Measurements from ENCODE around the gene WASF3. TPM values are rescaled to one million over a fixed set of nuclear protein-coding genes. Genes with fewer than 3 reads are reported as not detected.

Gene WASF3
- polyA plus RNA-seq, 3 donors from 2014 or later = 0.12 TPM; not detected in 2

DNA sequence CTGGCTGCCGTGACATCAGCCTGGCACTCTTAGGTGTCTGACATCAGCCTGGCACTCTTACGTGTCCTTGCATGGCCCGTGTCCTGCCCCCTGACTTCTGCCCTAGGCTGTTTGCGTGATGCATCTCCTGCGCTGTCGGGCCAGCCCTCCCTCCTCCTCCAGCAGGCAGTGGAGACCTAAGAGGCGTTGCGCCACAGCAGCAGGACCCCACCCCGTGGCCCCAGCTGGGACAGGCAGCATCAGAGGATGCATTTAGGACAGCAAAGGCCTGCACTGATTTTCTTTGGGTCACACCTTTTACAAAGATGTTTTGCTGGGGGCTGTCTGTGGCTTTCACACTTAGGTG, 137.8 kb downstream of the WASF3 start:
- peaks cover 3 to 9% of the 10 kb centered on the region in 2 donors for H3K4me1 Mint-ChIP-seq
- no peak overlapping the region for H3K4me3 Mint-ChIP-seq
- peaks cover 0 to 18% (median 6%) of the 10 kb centered on the region in 6 donors for H3K9me3 Mint-ChIP-seq
- no peak overlapping the region for H3K27ac Mint-ChIP-seq
- H3K36me3 Mint-ChIP-seq = peaks cover 0 to 5% (median 0%) of the 10 kb centered on the region in 3 donors
- no peak for DNase-seq
- H3K27me3 Mint-ChIP-seq (ENCODE audit: low read depth in 3 of 3) = peaks cover 0 to 9% (median 7%) of the 10 kb centered on the region in 3 donors

DNA sequence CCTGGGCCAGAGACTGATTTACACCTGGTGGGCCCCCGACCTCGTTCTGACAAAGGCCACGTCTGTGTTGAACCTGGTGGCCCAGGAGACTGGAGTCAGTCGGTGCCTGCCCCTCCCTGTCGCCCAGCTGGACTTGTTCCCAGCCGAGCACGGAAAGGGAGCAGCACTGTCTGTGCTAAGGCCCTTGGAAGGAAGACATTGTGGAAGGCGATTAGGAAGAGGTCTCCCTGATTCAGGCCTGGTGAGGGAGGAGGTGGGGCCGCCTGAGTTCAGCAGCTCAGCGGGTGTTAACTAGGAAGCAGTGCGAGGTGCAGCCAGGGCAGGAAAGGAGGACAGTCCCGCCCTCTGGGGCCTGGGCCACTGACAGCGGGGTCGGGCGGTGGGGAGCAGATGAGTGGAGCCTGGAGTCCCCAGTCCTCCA, 138.4 kb downstream of the WASF3 start:
- H3K4me1 Mint-ChIP-seq = peaks cover 3 to 9% of the 10 kb centered on the region in 2 donors
- peaks cover 0 to 5% (median 0%) of the 10 kb centered on the region in 3 donors for H3K36me3 Mint-ChIP-seq
- peaks cover 0 to 7% (median 5%) of the 10 kb centered on the region in 3 donors for H3K27me3 Mint-ChIP-seq (ENCODE audit: low read depth in 3 of 3)
- H3K4me3 Mint-ChIP-seq = no peak overlapping the region
- H3K9me3 Mint-ChIP-seq = peaks cover 0 to 12% (median 3%) of the 10 kb centered on the region in 6 donors
- no peak for DNase-seq
- no peak overlapping the region for H3K27ac Mint-ChIP-seq

DNA sequence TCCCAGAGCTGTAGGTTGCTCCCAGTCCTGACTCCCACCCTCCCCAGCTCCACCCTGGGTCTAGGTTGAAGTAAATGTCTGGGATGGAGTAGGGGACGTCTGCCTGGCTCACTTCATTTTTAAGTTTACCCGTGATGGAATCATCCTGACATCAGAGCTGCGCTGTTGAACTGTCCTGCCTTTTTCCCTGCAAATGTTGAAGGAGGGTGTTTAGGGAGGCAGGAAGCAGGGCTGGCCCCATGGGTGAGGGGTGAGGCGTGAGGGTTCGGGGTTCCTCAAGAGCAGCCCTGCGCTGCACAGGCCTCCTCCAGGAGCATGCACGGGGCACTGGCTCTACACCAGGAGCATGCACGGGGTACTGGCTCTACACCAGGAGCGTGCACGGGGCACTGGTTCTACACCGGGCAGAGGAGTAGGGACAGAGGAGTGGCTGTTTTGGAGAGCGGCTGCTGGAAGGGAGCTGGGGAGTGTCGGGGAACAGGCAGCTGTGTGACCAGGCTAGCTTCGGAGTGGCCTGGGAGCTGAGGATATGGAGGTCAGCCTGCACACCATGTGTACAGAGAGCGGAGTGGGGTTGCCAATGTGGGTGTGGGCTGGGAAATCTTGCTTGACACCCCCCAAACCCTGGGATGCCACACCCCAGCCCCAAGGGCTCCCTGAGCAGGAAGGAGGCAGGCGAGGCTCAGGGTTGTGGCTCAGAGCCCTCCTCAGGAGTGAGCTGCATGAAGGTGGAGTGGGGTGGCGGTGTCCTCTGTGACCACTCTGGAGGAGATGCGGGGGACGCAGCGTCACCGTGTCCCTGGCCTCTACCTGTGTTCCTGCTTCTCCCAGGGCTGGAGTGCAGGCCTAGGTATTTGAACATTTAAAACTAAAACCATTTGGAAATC, 139.8 kb downstream of the WASF3 start:
- Mint-ChIP-seq H3K27me3 (ENCODE audit: low read depth in 3 of 3) (peaks cover 0 to 5% (median 3%) of the 10 kb centered on the region in 3 donors), H3K9me3 (no peaks in the 10 kb centered on the region), H3K4me1 (peaks cover 3 to 9% of the 10 kb centered on the region in 2 donors), H3K4me3 (no peak overlapping the region), H3K27ac (no peak overlapping the region), H3K36me3 (no peaks in the 10 kb centered on the region)
- no peak for DNase-seq

DNA sequence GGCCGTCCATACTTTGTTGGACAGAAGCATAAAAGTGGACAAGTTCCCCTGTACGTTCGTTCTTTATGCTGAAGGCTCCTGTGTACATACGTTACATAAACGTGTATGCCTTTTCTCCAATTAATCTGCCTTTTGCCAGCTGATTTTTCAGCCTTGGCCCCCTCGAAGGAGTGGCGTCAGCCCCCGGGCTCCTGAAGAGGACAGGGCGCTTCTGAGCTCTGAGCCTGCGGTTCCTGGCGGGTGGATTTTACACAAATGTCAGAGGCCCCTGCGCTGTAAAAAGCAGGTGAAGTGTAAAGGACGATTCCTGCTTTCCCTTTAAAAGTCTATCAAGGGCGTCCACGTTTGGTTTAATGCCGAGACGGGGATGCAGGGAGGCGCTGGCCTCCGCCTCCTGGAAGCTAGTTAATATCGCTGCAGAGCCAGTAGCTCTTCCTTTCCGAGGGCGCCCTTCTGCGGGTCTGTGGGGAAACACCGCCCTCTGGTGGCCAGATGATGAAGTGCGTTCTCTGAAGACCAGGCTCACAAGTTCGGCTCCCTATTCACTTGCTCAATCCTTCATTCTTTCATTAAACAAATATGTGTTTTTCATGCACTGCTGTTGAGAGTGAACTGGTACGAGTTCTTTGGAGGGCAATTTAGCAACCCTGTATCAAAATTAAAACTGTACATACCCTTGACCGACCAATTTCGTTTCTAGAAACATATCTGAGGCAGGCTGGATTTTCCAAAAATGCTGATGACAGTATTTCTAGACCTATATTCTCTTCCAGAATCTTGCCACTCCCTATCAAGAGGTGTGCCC, 141.1 kb downstream of the WASF3 start:
- no peaks in the 10 kb centered on the region for H3K36me3 Mint-ChIP-seq
- peak; percentile 68 to 74 (median 68) for DNase-seq
- peaks cover 3 to 9% of the 10 kb centered on the region in 2 donors for H3K4me1 Mint-ChIP-seq
- no peak overlapping the region for H3K27ac Mint-ChIP-seq
- H3K4me3 Mint-ChIP-seq = peak overlapping the region in 1 of 5 donors; percentile 51
- H3K9me3 Mint-ChIP-seq = no peaks in the 10 kb centered on the region
- H3K27me3 Mint-ChIP-seq (ENCODE audit: low read depth in 3 of 3) = peaks cover 0 to 10% (median 5%) of the 10 kb centered on the region in 3 donors

DNA sequence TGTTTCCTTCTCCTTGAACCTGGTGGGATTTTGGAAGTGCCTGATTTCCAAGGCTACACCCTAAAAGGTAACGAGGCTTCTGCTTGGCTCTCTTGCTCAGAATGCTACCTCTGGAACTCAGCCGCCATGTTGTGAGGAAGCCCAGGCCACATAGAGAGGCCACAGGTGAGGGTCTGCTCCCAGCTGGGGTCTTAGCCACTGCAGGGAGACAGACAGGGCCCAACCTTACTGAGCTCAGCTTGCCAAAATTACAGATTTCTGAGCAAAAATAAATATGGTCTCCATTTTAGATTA, 141.7 kb downstream of the WASF3 start:
- Mint-ChIP-seq H3K4me3 (no peak overlapping the region), H3K27me3 (ENCODE audit: low read depth in 3 of 3) (peaks cover 2 to 10% (median 5%) of the 10 kb centered on the region in 3 donors), H3K9me3 (no peaks in the 10 kb centered on the region), H3K4me1 (peaks cover 3 to 9% of the 10 kb centered on the region in 2 donors), H3K36me3 (no peaks in the 10 kb centered on the region), H3K27ac (no peak overlapping the region)
- no peak for DNase-seq

DNA sequence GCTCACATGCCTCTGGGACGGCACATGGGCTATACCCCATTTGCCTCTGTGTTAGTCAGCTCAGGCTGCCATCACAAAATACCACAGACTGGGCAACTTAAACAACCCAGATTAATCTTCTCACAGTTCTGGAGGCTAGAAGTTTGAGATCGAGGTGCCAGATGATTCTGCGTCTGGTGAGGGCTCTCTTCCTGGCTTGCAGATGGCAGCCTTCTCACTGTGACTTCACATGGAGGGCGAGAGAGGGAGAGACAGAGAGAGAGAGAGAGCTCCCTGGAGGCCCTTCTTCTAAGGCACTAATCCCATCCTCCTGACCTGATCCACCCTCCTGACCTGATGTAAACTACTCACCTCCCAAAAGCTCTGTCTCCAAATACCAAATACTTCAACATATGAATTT, 148.1 kb downstream of the WASF3 start:
- H3K27ac Mint-ChIP-seq = no peak overlapping the region
- H3K27me3 Mint-ChIP-seq (ENCODE audit: low read depth in 3 of 3) = peaks cover 3 to 11% (median 4%) of the 10 kb centered on the region in 3 donors
- no peak for DNase-seq
- H3K4me3 Mint-ChIP-seq = no peak overlapping the region
- no peaks in the 10 kb centered on the region for H3K4me1 Mint-ChIP-seq
- no peaks in the 10 kb centered on the region for H3K36me3 Mint-ChIP-seq
- no peaks in the 10 kb centered on the region for H3K9me3 Mint-ChIP-seq

DNA sequence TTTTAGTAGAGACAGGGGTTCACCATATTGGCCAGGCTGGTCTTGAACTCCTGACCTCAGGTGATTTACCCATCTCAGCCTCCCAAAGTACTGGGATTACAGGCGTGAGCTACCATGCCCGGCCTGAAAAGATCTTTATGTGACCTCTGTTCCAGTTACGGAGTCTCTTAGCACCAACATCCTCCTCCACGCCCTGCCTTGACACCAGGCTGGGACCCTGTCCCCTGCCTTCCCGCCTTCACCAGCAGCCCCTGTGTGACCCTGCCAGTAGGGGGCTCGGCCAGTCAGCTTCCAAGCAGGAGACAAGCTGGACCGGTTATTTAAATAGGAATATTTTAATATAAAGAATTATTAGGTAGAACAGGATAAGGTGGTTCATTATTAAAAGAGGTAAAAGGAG, 148.9 kb downstream of the WASF3 start:
- DNase-seq = no peak
- Mint-ChIP-seq H3K27me3 (ENCODE audit: low read depth in 3 of 3) (peaks cover 3 to 11% (median 4%) of the 10 kb centered on the region in 3 donors), H3K36me3 (no peaks in the 10 kb centered on the region), H3K9me3 (no peaks in the 10 kb centered on the region), H3K4me3 (no peak overlapping the region), H3K27ac (no peak overlapping the region), H3K4me1 (no peaks in the 10 kb centered on the region)

DNA sequence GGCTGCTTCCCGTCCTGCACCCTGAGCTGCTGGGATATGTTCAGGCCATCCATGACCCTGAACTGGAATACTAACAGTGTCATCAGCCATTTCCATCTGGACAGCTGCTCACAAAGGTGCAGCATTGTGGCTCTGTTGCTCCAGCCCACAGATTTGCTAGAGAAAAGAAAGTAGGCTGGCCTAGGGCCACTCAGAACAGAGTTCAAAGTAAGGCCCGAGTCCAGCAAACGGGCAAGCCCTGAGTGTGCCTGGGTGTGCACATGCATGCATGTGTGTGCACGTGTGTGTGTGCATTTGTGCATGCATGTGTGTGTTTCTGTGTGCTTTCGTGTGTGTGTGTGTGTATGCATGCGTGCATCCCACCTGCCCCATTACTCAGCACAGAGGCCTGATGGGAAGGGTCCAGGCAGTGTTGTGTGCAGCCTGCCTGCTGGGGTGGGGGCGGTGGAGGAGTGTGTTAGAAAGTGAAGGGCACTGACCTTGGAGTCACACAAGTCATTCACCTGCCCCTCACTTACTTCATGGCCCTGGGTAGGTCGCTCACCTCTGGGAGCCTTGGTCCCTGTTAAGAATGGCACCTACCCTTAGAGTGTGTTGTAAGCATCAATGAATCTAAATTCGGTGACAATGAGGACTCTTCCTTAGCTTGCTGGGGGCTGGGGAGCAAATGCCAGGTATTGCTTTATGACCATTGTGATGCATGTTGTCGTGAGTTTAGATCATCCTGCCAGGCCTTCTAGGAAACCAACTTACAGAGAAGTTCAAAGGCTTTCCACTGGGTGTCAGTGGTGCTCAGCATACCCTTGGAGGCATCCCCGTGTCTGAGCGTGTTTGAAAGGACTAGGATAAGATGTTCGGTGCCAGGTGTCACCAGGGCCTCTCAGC, 149.9 kb downstream of the WASF3 start:
- Mint-ChIP-seq H3K36me3 (no peaks in the 10 kb centered on the region), H3K4me1 (no peaks in the 10 kb centered on the region), H3K9me3 (no peaks in the 10 kb centered on the region), H3K27ac (peak overlapping the region in 1 of 6 donors; percentile 11), H3K4me3 (no peak overlapping the region), H3K27me3 (ENCODE audit: low read depth in 3 of 3) (peaks cover 3 to 11% (median 4%) of the 10 kb centered on the region in 3 donors)
- DNase-seq = peak; percentile 47 to 61 (median 48)

DNA sequence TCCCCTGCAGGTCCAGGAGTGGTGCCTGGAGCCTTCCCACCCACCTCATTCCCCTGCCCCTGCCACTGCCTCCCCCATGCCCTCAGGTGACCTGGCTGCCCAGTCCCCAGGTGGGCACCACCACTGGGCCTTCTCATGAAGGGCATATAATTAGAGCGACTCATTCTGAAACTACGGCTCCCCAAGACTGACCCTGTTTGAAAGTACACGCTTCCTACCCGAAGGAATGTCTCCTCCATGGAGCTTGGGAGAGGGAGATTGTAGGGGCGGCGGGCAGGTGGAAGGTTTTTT, 150.5 kb downstream of the WASF3 start:
- no peaks in the 10 kb centered on the region for H3K9me3 Mint-ChIP-seq
- peaks cover 3 to 10% (median 4%) of the 10 kb centered on the region in 3 donors for H3K27me3 Mint-ChIP-seq (ENCODE audit: low read depth in 3 of 3)
- H3K27ac Mint-ChIP-seq = no peak overlapping the region
- no peaks in the 10 kb centered on the region for H3K4me1 Mint-ChIP-seq
- no peak for DNase-seq
- no peaks in the 10 kb centered on the region for H3K36me3 Mint-ChIP-seq
- no peak overlapping the region for H3K4me3 Mint-ChIP-seq

DNA sequence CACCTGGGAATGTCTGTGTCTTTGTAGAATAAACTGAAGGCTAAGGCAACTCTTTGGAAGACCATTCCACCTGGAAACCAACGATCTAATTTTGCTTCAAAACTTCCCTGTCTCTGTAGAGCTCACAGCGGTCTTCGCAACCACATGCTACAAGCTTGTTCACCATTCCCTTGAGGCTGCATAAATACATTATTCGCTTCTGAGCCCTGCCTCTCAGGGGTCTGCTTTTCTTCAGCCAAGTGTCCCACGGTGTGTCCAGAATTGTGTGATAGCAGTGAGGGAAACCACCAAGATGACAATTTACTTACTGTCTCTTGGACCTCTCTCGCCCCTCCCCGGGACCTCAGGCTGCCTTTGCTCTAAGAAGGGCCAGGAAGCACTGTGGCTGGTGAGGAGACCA, 152.0 kb downstream of the WASF3 start:
- no peaks in the 10 kb centered on the region for H3K36me3 Mint-ChIP-seq
- peak overlapping the region in 1 of 6 donors; percentile 41 for H3K27ac Mint-ChIP-seq
- H3K4me3 Mint-ChIP-seq = no peak overlapping the region
- H3K27me3 Mint-ChIP-seq (ENCODE audit: low read depth in 3 of 3) = peaks cover 2 to 4% (median 3%) of the 10 kb centered on the region in 3 donors
- H3K4me1 Mint-ChIP-seq = no peaks in the 10 kb centered on the region
- H3K9me3 Mint-ChIP-seq = no peaks in the 10 kb centered on the region
- DNase-seq = no peak

DNA sequence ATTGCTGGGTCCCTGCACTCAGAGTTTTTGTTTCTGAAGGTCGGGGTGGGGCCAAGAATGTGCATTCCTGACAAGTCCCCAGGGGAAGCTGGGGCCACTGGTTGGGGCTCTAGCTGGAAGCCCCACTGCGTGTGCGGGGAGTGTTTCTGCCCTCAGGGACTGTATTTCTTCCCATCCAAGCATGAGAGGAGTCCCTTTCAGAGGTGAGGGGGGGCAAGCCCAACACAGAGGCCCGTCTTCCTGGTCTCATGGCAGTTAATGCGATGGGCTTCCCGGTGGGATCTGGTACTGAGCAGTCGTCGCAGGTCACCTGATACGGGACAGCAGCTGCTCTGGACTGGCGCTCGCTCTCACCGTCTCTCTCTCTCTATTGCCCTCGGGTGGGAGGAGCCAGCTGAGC, 152.7 kb downstream of the WASF3 start:
- no peak overlapping the region for H3K27ac Mint-ChIP-seq
- H3K4me1 Mint-ChIP-seq = no peaks in the 10 kb centered on the region
- peaks cover 0 to 4% (median 2%) of the 10 kb centered on the region in 3 donors for H3K27me3 Mint-ChIP-seq (ENCODE audit: low read depth in 3 of 3)
- H3K4me3 Mint-ChIP-seq = no peak overlapping the region
- DNase-seq = no peak
- H3K9me3 Mint-ChIP-seq = no peaks in the 10 kb centered on the region
- H3K36me3 Mint-ChIP-seq = no peaks in the 10 kb centered on the region

DNA sequence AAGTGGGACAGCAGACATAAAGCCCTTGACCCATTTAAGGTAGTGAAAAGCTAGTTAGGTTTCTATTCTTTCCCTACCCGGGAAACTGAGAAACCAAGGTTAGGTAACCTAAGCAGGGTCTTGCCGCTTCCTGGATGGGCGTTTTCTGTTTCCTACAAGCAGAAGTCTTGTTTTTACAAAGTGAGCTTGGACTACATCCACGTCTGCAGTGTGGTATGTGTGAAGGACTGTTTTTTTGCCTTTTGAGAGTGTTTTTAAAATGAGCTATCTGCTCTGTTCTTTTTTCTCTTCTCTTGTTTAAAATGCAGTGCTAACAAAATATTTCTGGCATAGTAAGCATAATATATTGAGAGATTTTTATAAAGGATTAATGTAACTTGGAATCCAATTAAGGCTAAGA, 153.7 kb downstream of the WASF3 start:
- DNase-seq = no peak
- no peaks in the 10 kb centered on the region for H3K9me3 Mint-ChIP-seq
- H3K4me3 Mint-ChIP-seq = no peak overlapping the region
- no peaks in the 10 kb centered on the region for H3K27me3 Mint-ChIP-seq (ENCODE audit: low read depth in 3 of 3)
- no peaks in the 10 kb centered on the region for H3K4me1 Mint-ChIP-seq
- H3K27ac Mint-ChIP-seq = no peak overlapping the region
- no peaks in the 10 kb centered on the region for H3K36me3 Mint-ChIP-seq

DNA sequence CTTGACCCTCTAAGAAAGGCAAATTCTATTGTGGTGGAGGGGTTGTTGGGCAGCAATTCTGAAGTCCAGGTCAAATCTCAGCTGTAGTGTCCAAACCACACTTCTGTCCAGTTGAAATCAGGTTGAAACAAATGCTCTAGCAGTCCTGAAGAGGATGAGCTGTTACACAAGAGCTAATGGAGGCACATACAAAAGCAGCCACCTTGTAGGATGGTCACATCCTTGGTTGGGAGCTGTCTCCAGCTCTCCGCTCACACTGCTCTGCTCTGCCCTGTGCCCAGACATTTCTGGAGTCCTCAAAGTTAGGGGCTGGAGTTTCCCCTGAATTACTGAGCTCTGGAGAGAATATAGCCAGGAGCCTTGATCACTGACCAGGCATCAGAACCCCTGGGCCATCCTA, 155.9 kb downstream of the WASF3 start:
- no peak for DNase-seq
- peaks cover 0 to 2% of the 10 kb centered on the region in 2 donors for H3K4me1 Mint-ChIP-seq
- H3K4me3 Mint-ChIP-seq = no peak overlapping the region
- no peaks in the 10 kb centered on the region for H3K27me3 Mint-ChIP-seq (ENCODE audit: low read depth in 3 of 3)
- no peaks in the 10 kb centered on the region for H3K9me3 Mint-ChIP-seq
- H3K36me3 Mint-ChIP-seq = no peaks in the 10 kb centered on the region
- H3K27ac Mint-ChIP-seq = no peak overlapping the region

DNA sequence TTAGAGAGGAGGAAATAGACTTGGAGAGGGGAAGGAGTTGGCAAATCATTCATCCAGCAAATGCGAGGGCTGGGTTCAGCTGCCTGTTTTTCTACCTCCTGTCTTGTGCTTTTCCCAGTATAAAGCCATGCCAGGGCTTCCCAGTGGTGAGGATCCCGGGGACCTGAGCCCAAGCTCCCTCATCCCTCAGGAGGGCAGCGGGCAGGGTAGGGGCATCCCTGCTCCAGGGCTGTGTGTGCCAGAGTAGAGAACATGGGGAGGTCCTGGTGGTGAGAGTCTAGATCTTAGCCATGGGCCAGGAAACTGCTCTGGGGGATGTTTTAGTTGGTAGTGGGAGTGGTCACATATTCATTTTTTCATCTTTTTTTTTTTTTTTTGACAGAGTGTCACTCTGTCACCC, 159.5 kb downstream of the WASF3 start:
- Mint-ChIP-seq H3K4me1 (peaks cover 26 to 30% of the 10 kb centered on the region in 2 donors), H3K36me3 (no peaks in the 10 kb centered on the region), H3K27ac (no peak overlapping the region), H3K9me3 (no peaks in the 10 kb centered on the region), H3K4me3 (no peak overlapping the region), H3K27me3 (ENCODE audit: low read depth in 3 of 3) (peaks cover 0 to 2% (median 0%) of the 10 kb centered on the region in 3 donors)
- DNase-seq = no peak

Measured in immature natural killer cell (primary cell).